22Rv1 (cell line): ENCODE measurements around the gene TEK.
A peak's percentile ranks its signal among the peaks of the same experiment; 100 is the strongest.

Experiments used
- H3K27ac ChIP-seq: fragments of 450-650 bp; 2 replicates; pipeline ENCODE4 v1.5.1; 2017
- ZFX ChIP-seq: fragments of 450-650 bp; IDR thresholded peaks from 2 replicates; pipeline ENCODE4 v1.6.1; 2017; ENCODE audit warnings: antibody characterized with exemption, borderline replicate concordance
- TF ChIP-seq, protein P1 (sequence below): fragments of 450-650 bp; IDR thresholded peaks from 2 replicates; pipeline ENCODE4 v1.5.1; 2017; ENCODE audit warnings: mild to moderate bottlenecking

Gene TEK

GRCh38 chr9:27276193-27277030, 167.4 kb downstream of the TEK start:
- TF ChIP-seq, protein P1, sequence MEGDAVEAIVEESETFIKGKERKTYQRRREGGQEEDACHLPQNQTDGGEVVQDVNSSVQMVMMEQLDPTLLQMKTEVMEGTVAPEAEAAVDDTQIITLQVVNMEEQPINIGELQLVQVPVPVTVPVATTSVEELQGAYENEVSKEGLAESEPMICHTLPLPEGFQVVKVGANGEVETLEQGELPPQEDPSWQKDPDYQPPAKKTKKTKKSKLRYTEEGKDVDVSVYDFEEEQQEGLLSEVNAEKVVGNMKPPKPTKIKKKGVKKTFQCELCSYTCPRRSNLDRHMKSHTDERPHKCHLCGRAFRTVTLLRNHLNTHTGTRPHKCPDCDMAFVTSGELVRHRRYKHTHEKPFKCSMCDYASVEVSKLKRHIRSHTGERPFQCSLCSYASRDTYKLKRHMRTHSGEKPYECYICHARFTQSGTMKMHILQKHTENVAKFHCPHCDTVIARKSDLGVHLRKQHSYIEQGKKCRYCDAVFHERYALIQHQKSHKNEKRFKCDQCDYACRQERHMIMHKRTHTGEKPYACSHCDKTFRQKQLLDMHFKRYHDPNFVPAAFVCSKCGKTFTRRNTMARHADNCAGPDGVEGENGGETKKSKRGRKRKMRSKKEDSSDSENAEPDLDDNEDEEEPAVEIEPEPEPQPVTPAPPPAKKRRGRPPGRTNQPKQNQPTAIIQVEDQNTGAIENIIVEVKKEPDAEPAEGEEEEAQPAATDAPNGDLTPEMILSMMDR = peak; percentile 85
- no peak for TF ChIP-seq ZFX
- H3K27ac ChIP-seq = no peak overlapping the region

- no peak for TF ChIP-seq ZFX
- TF ChIP-seq, protein P1 = no peak
- no peak overlapping the region for H3K27ac ChIP-seq
These were observed 169.3 kb downstream of the TEK start for GRCh38 chr9:27278374-27278773.

- TF ChIP-seq, protein P1 = no peak
- no peak for TF ChIP-seq ZFX
- no peak overlapping the region for H3K27ac ChIP-seq
These were observed 170.6 kb downstream of the TEK start for GRCh38 chr9:27279611-27280010.
